Activated gamma-delta T cell treated with Interleukin-2 at 50 U/mL for 16 hours (primary cell): ENCODE data around the gene KRTAP4-12.
"Not testable (repeated sequence)": the region's sequence is repeated elsewhere in the genome, so short reads cannot be mapped to it uniquely, and the experiment has no call there.

Source experiments
- DNase-seq: peaks from one replicate; pipeline ENCODE4 v3.0.0-alpha.2; 2020

The KRTAP4-12 gene

DNA sequence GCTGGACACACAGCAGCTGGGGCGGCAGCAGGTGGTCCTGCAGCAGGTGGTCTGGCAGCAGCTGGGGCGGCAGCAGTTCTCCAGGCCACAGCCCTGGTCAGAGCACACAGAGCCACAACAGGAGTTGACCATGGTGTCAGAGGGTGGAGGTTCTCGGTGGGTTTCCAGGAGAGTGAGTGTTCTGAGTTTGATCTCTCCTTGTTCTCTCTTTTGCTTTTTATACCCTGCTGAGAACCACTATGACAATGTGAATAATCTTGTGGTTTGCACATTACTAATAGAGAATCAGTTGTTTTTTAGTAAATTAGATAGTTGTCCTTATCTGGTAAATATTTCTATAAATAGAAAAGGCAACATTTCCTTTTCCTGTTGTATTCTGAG lies at the start of gene KRTAP4-12:
Gene KRTAP4-12 (minus strand): TSS at position 192 of the 381 bp plus-strand sequence. CDS start 60 bp downstream, at position 132.
- DNase-seq = not testable (repeated sequence)

DNA sequence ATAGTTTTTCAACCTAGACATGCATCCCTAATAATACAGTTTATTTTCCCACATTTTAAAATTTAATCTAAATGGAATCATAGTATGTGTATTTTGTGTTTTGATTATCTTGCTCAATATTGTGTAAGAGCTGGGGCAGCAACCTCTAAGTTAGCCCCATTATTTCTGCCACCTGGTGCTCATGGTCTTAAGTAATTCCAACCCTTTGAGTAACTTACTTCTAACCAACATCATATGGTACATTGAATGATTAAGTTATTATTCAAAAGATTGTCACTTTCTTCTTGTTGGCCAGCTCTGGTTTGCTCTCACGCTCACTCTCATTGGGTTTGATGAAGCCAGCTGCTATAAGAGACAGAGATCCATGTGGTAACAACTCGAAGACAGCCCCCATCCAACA lies 47.9 kb upstream of the KRTAP4-12 start:
- DNase-seq = no peak

DNA sequence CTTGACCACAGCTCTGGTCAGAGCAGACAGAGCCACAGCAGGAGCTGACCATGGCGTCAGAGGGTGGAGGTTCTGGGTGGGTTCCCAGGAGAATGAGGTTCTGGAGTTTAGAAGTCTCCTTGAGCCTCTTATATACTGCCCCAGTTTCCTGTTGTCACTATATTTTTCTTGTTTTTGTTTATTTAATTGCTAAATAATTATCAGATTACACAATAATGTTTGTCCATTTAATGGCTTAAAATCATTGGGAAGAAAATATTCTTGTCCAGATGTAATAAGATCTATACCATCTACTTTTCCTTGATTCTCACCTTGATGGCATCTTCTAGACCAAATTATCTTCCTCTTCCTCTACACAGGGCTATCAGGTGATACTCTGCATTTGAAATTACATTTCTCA lies 44.1 kb upstream of the KRTAP4-12 start, which contains the start of gene KRTAP4-3:
Gene KRTAP4-3 (minus strand): TSS at position 101 of the 400 bp plus-strand sequence. CDS start 49 bp downstream, at position 52.
- DNase-seq = no peak

DNA sequence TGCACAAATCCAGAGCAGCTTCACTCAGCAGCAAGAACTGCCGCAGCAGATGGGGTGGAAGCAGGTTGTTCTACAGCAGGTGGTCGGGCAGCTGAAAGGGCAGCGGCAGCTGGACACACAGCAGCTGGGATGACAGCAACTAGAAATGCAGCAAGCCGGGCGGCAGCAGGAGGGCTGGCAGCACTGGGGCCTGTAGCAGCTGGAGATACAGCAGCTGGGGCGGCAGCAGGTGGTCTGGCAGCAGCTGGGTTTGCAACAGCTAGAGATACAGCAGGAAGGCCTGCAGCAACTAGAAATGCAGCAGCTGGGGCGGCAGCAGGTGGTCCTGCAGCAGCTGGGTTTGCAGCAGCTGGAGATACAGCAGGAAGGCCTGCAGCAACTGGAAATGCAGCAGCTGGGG lies 43.6 kb upstream of the KRTAP4-12 start:
- no peak for DNase-seq

DNA sequence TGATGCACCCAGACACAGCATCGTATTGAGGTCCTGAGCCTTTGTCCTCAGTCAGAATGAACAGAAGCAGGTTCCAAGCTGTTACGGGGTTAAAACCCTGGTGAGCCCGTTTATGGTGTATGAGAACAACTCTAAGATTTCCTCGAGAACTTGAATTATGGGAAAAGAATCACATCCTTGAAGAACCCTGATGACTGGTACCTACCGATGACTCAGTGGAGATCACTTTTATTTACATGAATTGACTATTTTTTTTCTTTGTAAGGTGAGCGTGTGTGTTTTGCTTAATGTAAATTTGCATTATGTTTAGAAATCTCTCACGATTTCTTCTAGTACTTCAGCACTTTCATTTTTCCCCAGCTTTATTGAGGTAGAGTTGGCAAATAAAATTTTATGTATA lies 39.8 kb upstream of the KRTAP4-12 start:
- DNase-seq = no peak

DNA sequence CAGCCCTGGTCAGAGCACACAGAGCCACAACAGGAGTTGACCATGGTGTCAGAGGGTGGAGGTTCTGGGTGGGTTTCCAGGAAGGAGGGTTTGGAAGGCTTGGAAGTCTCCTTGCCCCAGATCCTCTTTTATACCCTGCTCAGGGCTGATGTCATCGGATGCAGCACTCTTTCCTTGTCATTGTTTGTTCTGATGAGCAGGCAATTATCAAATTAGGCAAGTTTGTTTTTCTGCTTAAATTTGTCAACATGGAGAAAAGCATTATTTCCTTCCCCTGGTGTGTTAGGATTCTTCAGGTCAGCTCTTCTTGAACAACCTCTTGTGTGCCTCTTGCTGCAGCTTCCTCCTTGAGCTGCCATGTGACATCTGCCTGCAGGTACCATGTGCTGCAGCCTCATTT lies 36.7 kb upstream of the KRTAP4-12 start, which contains the start of gene KRTAP4-4:
Gene KRTAP4-4 (minus strand): TSS at position 101 of the 400 bp plus-strand sequence. CDS start 57 bp downstream, at position 44.
- DNase-seq = no peak

DNA sequence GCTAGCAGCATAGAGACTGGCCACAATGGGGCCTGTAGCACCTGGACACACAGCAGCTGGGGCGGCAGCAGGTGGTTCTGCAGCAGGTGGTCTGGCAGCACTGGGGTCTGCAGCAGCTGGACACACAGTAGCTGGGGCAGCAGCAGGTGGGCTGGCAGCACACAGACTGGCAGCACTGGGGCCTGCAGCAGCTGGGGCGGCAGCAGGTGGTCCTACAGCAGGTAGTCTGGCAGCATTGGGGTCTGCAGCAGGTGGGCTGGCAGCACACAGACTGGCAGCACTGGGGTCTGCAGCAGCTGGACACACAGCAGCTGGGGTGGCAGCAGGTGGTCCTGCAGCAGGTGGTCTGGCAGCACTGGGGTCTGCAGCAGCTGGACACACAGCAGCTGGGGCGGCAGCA lies 36.2 kb upstream of the KRTAP4-12 start:
- not testable (repeated sequence) for DNase-seq

DNA sequence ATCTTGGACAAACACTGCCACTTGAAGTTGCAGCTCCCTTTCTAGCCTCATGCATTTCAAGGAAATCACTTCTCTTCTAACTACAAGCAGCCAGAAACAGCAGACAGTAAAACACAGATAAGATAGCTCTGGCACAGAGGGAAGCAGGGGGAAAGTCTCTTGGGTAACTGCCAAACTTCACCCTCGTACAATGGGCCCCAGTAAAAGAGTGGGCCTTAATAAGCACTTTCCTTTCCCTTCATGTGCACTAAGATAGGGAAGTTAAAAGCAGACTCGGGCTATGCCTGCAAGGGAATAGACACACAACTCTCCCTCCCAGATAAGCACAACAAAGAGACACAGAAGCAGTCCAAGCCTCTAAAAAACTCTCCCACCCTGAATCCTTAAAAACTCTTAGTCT lies 29.9 kb upstream of the KRTAP4-12 start:
- DNase-seq = no peak

DNA sequence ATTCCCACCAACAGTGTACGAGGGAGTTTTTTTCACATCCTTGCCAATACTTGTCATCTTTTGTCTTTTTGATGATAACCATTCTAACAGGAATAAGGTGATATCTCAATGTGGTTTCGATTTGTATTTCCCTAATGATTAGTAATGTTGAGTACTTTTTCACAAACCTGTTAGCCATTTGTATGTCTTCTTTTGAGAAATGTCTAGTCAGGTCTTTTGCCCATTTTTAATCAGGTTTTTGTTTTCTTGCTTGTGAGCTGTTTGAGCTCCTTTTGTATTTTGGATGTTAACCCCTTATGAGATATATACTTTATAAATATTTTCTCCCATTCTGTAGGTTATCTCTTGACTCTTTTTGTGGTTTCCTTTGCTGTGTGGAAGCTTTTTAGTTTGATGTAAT lies 27.5 kb upstream of the KRTAP4-12 start:
- DNase-seq = no peak

DNA sequence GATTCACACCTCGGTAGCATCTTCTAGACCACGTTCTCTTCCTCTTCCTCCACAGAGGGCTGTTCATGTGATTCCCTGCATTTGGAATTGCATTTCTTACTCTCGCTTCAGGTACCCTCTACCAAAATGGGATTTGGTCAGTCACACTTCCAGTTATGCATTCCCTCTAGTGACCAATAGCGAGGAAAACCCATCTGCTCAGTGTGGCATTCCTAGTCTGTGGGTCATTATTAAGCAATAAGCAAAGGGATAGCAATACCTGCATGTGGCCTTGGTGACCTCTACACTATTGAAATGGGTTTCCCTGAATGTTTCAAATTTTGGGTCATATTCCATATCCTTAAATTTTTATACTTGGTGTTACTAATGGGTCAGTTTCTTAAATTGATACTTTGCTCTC lies 26.0 kb upstream of the KRTAP4-12 start:
- no peak for DNase-seq

DNA sequence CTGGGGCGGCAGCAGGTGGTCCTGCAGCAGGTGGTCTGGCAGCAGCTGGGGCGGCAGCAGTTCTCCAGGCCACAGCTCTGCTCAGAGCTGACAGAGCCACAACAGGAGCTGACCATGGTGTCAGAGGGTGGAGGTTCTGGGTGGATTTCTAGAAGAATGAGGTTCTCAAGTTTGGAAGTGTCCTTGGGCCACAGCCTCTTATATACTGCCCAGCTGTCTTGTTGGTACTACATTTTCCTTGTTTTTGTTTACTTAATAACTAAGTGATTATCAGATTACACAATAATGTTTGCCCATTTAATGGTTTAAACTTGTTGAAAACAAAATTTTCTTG lies 25.6 kb upstream of the KRTAP4-12 start, which contains the start of gene KRTAP4-5:
Gene KRTAP4-5 (minus strand): TSS at position 174 of the 334 bp plus-strand sequence. CDS start 58 bp downstream, at position 116.
- no peak for DNase-seq

DNA sequence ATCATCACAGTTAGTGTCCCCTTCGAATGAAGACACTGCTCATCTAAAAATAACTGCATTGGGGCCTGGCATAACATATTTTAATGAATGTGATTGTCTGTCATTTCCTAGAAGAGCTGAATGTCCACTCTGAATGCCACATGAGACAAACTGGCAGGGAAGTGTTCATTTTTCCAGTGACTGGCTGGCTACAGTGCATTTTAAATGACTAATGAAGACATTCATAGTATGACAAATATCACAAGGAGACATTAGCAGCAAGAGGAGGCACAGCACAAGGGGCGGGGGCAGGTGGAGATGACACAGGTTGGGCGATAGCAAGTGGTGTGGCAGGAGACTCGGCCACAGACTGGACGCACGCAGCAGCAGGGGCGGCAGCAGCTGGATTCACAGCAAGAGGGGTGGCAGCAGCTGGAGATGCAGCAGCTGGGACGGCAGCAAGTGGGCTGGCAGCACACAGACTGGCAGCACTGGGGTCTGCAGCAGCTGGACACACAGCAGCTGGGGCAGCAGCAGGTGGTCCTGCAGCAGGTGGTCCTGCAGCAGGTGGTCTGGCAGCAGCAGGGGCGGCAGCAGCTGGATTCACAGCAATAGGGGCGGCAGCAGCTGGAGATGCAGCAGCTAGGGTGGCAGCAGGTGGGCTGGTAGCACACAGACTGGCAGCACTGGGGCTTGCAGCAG lies 25.1 kb upstream of the KRTAP4-12 start:
- not testable (repeated sequence) for DNase-seq

DNA sequence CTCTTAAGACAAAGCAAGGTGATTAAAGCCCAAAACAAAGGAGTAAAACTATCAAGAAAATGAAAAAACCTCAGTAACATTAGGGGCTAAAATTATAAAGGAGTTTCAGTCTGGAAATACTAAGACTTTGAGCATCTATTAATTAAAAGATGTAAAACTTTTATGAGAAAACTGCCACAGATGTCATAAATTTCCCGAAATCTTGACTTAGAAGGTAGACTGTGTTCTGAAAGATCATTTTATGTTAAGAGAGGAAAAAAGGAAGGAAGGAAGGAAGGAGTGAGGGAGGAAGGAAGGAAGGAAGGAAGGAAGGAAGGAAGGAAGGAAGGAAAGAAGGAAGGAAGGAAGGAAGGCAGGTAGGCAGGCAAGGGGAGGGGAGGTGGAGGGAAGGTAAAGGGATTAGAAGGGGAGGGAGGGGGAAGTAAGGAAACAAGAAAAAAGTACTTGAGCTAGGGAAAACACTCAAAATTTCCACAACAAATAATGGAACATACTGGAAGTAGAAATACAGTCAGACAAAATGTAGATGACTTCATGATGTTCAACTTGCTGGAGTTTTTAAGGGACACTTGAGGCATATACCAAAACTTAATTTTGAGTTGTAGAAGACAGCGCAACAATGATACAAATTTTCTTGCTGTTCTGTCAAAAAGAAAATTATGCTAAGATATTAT lies 23.7 kb upstream of the KRTAP4-12 start:
- DNase-seq = no peak

DNA sequence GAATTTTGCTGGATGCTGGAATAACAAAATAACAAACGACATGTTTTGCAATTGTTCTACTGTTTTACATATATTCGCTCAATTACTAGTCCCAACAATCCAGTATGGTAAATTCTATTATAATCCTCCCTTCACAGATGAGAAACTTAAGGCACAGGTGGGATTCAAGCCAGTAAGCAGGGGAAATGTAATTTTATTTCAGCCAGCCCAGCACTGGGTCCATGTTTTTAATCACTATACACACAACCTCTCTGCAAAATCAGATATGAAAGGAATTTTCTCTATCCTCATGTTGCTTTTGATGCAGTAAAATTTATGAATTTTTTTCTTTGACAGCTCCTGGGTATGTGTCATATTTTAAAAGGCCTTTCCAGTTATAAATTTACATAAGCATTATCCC lies 21.3 kb upstream of the KRTAP4-12 start:
- DNase-seq = no peak

DNA sequence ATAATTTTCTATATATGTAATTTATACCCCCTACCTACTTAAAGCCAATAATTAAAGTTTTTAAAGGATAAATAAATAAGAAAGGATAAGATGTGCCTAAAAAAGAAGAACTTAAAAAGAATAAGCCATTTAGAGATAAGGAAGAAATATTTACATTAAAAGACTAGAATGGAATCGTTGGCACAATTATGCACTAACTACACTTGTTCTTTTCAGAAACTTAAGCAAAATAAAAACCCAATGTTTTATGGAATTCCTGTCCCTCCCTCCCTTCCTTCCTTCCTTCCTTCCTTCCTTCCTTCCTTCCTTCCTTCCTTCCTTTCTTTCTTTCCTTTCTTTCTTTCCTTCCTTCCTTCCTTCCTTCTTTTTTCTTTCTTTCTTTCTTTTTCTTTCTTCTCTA lies 20.9 kb upstream of the KRTAP4-12 start:
- no peak for DNase-seq

DNA sequence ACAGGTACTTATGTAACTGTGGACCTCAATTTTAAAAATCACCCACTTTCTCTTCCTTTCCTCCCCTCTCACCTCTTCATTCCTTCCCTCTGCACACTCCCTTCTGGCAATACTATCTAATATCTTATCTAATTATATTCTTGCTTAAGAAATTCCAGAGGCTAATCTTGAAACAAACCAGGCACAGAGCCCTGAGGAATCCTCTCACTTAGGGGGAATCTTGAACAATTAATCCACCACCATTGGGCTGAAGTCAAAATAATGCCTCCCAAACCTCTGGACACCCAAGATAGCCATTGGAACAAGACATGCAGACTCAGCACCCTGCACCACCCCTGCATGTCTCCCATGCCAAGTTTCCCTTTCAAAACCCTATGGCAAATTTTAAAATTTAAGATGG lies 17.4 kb upstream of the KRTAP4-12 start:
- no peak for DNase-seq

DNA sequence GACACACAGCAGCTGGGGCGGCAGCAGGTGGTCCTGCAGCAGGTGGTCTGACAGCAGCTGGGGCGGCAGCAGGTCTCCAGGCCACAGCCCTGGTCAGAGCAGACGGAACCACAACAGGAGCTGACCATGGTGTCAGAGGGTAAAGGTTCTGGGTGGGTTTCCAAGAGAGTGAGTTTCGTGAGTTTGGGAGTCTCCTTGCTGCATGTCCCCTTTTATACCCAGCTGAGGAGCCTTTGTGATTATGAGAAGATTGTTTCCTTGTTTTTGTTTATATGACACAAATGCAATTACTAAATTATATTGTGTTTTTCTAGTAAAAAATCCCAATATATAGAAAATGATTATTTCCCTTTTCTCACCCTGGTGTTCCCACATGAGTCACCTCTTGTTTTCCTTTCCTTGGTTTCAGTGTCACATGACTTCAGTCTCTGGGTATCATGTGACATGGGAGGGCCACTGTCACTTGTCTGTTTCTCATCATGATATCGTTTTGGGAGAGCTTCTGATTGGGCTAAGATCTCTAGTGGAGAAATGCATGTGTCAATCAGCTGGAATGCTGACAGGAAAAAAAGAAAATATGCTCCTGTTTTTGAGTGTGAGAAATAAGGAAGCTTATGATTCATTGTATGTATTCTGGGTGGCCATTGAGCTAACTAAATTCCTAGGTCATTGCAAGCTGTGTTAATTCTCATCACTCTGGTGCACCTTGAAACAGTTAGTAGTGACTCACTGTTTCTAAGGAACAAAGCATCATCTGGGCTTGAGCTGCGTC lies 16.6 kb upstream of the KRTAP4-12 start, which contains the start of gene KRTAP4-6:
Gene KRTAP4-6 (minus strand): TSS at position 185 of the 772 bp plus-strand sequence. CDS start 57 bp downstream, at position 128.
- no peak for DNase-seq

DNA sequence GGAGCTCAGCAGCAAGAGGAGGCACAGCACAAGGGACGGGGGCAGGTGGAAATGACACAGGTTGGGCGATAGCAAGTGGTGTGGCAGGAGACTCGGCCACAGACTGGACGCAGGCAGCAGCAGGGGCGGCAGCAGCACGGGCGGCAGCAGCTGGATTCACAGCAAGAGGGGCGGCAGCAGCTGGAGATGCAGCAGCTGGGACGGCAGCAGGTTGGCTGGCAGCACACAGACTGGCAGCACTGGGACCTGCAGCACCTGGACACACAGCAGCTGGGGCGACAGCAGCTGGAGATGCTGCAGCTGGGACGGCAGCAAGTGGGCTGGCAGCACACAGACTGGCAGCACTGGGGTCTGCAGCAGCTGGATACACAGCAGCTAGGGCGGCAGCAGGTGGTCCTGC lies 15.9 kb upstream of the KRTAP4-12 start:
- not testable (repeated sequence) for DNase-seq

DNA sequence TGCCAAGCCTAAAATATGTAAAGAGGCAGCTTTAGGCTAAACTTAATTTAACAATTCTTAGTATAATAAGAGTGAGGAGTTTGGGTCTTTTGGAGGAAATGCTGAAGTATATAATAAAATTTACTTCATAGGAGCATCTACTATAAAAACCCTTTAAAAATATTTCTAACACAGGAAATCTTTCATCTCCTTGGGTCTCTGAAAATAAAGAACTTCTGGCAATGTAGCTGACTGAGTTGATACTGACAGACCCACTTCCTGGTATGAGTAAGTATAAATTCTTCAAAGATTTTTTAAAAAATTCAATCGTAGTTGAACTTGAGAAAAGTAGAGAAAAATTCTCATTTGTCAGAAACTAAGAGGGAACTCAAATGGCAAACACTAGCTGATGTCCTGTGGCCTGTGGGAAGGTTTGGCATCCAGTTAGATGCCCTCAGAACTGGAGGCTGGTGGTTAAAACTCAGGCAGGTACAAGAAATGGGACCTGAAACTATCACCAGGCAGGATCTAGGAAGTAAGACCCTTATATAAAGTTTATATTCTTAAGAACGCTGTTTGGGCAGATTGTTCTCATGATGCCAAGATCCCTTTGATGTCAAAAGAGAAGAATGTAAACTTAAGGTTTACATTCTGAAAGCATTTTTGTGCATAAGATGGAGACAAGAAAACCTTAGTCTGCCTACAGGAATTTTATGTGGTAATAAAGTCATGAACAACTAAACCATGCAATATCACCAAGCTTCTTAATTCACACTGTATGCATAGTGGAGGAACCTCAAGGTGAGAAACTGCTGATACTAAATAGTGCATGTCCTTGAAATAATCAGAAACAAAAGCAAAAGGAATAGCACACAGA lies 10.1 kb upstream of the KRTAP4-12 start:
- no peak for DNase-seq

DNA sequence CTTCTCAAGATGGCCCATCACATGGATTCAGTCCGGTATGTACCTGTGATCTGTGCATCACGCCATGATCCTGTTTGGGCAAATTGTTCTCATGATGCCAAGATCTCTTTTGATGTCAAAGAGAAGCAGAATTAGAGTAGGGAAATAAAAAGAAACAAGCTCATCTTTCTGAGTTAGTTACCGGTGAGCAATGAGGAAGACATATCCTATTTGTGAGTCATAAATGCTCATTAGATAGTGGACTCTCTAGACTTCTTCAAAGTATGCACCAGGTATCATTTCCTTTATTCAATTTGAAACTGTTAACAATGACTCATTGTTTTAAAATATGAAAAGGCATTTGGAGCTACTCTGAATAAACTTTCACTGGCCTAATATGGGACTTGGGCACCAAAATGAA lies 8.0 kb upstream of the KRTAP4-12 start:
- no peak for DNase-seq

DNA sequence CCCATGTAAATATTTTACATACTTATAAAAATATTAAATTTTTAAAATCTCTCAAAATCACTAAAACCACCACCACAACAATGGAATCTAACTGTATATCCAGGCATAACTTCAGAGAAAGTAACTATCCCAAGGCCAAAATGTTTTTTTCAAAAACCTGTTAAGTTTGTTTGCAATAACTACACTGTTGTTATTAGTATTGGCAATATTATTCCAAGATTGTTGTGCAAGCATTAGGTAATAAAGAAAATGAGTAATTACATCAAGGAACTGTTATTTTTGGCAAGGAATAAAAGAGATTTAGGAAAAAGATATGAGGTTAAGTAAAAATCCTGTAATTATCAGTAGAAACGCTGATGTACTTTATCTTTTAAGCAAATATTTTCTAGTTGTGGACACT lies 3.4 kb upstream of the KRTAP4-12 start:
- no peak for DNase-seq

DNA sequence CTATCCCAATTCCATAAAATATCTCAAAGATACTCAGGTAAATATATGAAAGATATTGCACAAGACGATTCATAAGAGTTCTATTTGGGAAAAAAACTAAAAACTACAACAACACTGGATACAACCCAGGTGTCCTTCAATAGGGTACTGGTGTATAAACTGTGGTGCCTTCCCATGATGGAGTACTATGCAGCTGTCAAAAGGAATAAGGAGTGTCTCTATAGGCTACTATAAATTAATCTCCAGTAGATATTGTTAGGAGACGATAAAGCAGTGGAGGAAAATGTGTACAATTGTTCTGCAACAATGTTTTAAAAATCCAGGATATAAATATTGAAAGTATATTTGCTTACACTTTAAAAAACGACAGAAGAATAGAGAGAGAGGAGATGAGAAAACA lies 2.4 kb upstream of the KRTAP4-12 start:
- DNase-seq = no peak

DNA sequence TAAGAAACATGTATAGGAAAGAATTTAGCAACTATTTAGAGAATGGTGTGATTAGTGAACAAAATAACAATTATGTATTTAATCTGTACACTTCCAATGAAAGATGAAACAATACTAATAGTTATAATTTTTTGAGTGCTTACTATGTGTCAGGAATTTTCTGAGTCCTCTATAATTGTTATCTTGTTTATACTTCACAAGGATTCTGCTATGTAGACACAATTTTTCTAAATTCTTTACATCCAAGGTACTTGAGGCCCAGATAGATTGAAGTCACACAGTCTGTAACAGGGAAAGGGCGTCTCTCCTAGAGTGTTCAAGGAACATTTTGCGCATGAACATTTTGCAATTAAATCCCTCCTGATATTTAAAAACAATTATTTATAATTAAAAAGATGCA lies 1.1 kb upstream of the KRTAP4-12 start:
- no peak for DNase-seq
